Mesodermal cell (in vitro differentiated cells): ENCODE data around the gene ATRN.
"Not testable (repeated sequence)": the region's sequence is repeated elsewhere in the genome, so short reads cannot be mapped to it uniquely, and the experiment has no call there.

Source experiments
- H3K27ac ChIP-seq: 2 replicates; pipeline ENCODE4 v1.7.0; 2013; ENCODE audit warnings: mild to moderate bottlenecking, low read depth, low read length, moderate library complexity; ENCODE audit not compliant: severe bottlenecking
- H3K36me3 ChIP-seq: 2 replicates; pipeline ENCODE4 v1.7.1; 2013; ENCODE audit warnings: mild to moderate bottlenecking, low read length, moderate library complexity; ENCODE audit not compliant: control insufficient read depth, insufficient read depth
- H3K4me1 ChIP-seq: one replicate; pipeline ENCODE4 v1.7.1; 2013; ENCODE audit warnings: mild to moderate bottlenecking, low read length; ENCODE audit not compliant: insufficient read depth, control insufficient read depth, poor library complexity, severe bottlenecking
- H3K4me3 ChIP-seq: 2 replicates; pipeline ENCODE4 v1.7.0; 2013; ENCODE audit warnings: low read length, control low read depth, mild to moderate bottlenecking; ENCODE audit not compliant: insufficient read depth, poor library complexity, severe bottlenecking; ENCODE audit errors: extremely low read depth
- H3K9me3 ChIP-seq: 2 replicates; pipeline ENCODE4 v1.7.1; 2013; ENCODE audit warnings: mild to moderate bottlenecking, low read length, moderate library complexity; ENCODE audit not compliant: control insufficient read depth
- WGBS, 2 experiments: methylation state at CpG; one replicate each; pipeline ENCODE4 v1.1.5; 2013; ENCODE audit warnings: missing lambda C conversion rate in 2 of 2; ENCODE audit not compliant: insufficient coverage in 2 of 2; 5-methylcytosine and 5-hydroxymethylcytosine counted together

ATRN gene

DNA sequence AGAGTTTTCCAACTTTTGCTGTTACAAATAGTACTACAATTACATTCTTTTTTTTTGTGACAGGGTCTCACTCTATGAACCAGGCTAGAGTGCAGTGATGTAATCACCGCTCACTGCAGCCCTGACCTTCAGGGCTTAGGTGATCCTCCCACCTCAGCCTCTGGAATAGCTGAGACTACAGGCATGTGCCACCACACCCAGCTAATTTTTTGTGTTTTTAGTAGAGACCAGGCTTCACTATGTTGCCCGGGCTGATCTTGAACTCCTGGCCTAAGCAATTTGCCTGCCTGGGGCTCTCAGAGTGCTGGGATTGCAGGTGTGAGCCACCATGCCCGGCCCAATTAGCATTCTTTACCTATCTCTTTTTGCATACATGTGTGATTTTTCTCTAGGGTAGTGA, 12.5 kb downstream of the ATRN start:
- no peaks in the 10 kb centered on the region for H3K4me1 ChIP-seq
- H3K9me3 ChIP-seq: peaks cover 10% of the 10 kb centered on the region
- WGBS, 2 experiments: 84 to 86% methylated on average over 1 to 2 of the region's 3 CpGs
- H3K4me3 ChIP-seq: no peak overlapping the region
- H3K36me3 ChIP-seq: no peaks in the 10 kb centered on the region
- no peak overlapping the region for H3K27ac ChIP-seq

GRCh38 chr20:3483784-3484183, 13.0 kb downstream of the ATRN start:
- WGBS, 2 experiments: 100% methylated on average over 1 of the region's 1 CpG; no CpG with 5 or more reads in 1 of the 2 experiments
- peaks cover 10% of the 10 kb centered on the region for H3K9me3 ChIP-seq

GRCh38 chr20:3485913-3486312, 15.1 kb downstream of the ATRN start:
- H3K4me3 ChIP-seq: no peak overlapping the region
- no peak overlapping the region for H3K27ac ChIP-seq
- H3K36me3 ChIP-seq: no peaks in the 10 kb centered on the region
- WGBS, 2 experiments: 80% methylated on average over 1 of the region's 1 CpG; no CpG with 5 or more reads in 1 of the 2 experiments
- no peaks in the 10 kb centered on the region for H3K4me1 ChIP-seq
- H3K9me3 ChIP-seq: peaks cover 10% of the 10 kb centered on the region

More at GRCh38 chr20:3483784-3484183, 13.0 kb downstream of the ATRN start:
- no peak overlapping the region for H3K27ac ChIP-seq
- H3K36me3 ChIP-seq: no peaks in the 10 kb centered on the region
- H3K4me1 ChIP-seq: no peaks in the 10 kb centered on the region
- H3K4me3 ChIP-seq: no peak overlapping the region

GRCh38 chr20:3486850-3487249, 16.0 kb downstream of the ATRN start:
- Histone ChIP-seq H3K4me1 (no peaks in the 10 kb centered on the region), H3K9me3 (peaks cover 10% of the 10 kb centered on the region), H3K36me3 (no peaks in the 10 kb centered on the region), H3K4me3 (no peak overlapping the region), H3K27ac (no peak overlapping the region)
- 80% methylated on average over 1 of the region's 1 CpG; no CpG with 5 or more reads in 1 of the 2 experiments for WGBS, 2 experiments

DNA sequence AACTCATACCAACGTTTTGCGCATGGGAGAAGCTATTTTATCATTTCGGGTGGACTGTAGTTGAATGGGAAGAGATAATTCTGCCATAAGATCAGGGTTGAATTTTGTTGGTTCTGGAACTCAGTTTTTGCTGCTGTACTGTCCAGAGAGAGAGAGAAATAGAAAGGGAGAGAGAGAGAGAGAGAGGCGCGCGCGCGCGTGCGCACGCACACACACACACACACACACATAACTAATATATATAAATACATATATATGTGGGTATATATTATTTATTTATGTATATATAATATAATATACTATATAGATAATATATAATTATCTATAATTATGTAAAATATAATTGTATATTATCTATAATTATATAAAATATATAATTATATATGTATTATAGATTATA, 21.9 kb downstream of the ATRN start:
- 80 to 100% methylated on average over 1 of the region's 11 CpGs for WGBS, 2 experiments
- no peak overlapping the region for H3K27ac ChIP-seq
- H3K9me3 ChIP-seq: peaks cover 4% of the 10 kb centered on the region
- no peak overlapping the region for H3K4me3 ChIP-seq
- no peaks in the 10 kb centered on the region for H3K36me3 ChIP-seq
- H3K4me1 ChIP-seq: no peaks in the 10 kb centered on the region

DNA sequence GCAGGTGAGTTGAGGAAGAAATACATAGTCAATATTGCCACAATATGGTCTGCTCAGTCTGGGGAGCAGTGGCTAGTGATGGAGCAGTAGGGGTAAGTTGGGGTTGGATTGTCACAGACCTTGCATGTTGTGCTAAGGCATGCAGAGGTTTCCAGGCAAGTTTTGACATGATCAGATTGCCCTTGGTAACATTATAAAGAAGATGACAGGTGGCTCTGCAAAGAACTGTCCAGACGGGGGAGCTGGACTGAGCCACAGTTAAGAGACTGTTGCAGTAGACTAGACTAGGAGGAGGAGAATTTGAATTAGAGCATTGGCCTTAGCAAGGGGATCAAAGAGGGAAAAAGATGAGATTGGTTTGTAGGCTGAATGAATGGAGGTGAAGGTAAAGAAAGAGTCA, 23.4 kb downstream of the ATRN start:
- Histone ChIP-seq H3K27ac (no peak overlapping the region), H3K36me3 (no peaks in the 10 kb centered on the region), H3K9me3 (peaks cover 4% of the 10 kb centered on the region), H3K4me1 (no peaks in the 10 kb centered on the region), H3K4me3 (no peak overlapping the region)
- WGBS, 2 experiments: 88 to 100% methylated on average over 1 of the region's 1 CpG

GRCh38 chr20:3502878-3503277, 32.1 kb downstream of the ATRN start:
- Histone ChIP-seq H3K4me1 (no peaks in the 10 kb centered on the region), H3K36me3 (no peaks in the 10 kb centered on the region), H3K27ac (no peak overlapping the region), H3K9me3 (no peaks in the 10 kb centered on the region), H3K4me3 (no peak overlapping the region)
- WGBS, 2 experiments: 94% methylated on average over 2 of the region's 2 CpGs; no CpG with 5 or more reads in 1 of the 2 experiments

DNA sequence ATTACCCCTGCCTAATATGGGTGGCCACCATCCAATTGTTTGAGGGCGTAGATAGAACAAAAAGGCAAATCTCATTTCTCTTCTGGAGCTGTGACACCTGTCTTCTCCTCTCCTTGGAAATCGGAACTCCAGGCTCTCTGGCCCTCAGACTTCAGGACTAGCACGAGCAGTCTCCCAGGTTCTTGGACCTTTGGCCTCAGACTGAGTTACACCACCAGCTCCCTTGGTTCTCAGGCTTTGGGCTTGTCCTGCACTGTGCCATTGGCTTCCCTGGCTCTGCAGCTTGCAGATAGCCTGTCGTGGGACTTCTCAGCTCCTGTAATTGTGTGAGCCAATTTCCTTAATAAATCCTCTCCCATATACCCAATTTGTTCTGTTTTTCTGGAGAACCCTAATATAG, 34.3 kb downstream of the ATRN start:
- Histone ChIP-seq H3K4me3 (no peak overlapping the region), H3K9me3 (no peaks in the 10 kb centered on the region), H3K36me3 (no peaks in the 10 kb centered on the region), H3K4me1 (no peaks in the 10 kb centered on the region), H3K27ac (no peak overlapping the region)
- 88 to 95% methylated on average over 3 of the region's 4 CpGs for WGBS, 2 experiments

- H3K4me3 ChIP-seq: no peak overlapping the region
- H3K4me1 ChIP-seq: no peaks in the 10 kb centered on the region
- H3K9me3 ChIP-seq: no peaks in the 10 kb centered on the region
- 100% methylated on average over 1 of the region's 2 CpGs; no CpG with 5 or more reads in 1 of the 2 experiments for WGBS, 2 experiments
- no peak overlapping the region for H3K27ac ChIP-seq
- H3K36me3 ChIP-seq: no peaks in the 10 kb centered on the region
Measured at GRCh38 chr20:3509064-3509463, 38.2 kb downstream of the ATRN start.

DNA sequence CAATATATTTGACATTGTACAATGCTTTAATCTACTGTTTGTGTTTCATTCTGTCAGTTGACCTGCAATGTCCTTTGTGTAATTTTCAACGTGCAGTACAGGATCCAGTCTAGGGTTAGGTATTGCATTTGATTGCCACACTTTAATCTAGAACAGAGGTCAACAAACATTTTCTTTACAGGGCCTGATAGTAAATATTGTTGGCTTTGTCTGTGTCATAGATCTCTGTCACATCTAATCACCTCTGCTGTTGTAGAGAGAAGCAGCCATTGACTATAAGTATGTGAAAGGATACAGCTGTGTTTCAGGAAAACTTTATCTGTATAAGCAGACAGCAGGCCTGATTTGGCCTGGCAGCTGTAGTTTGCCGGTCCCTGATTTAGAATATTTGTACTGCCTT, 39.3 kb downstream of the ATRN start:
- Histone ChIP-seq H3K36me3 (no peaks in the 10 kb centered on the region), H3K4me1 (no peaks in the 10 kb centered on the region), H3K27ac (no peak overlapping the region), H3K9me3 (no peaks in the 10 kb centered on the region), H3K4me3 (no peak overlapping the region)
- WGBS, 2 experiments: 100% methylated on average over 1 of the region's 2 CpGs; no CpG with 5 or more reads in 1 of the 2 experiments

DNA sequence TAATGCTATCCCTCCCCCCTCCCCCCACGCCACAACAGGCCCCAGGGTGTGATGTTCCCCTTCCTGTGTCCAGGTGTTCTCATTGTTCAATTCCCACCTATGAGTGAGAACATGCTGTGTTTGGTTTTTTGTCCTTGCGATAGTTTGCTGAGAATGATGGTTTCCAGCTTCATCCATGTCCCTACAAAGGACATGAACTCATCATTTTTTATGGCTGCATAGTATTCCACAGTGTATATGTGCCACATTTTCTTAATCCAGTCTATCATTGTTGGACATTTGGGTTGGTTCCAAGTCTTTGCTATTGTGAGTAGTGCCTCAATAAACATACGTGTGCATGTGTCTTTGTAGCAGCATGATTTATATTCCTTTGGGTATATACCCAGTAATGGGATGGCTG, 41.4 kb downstream of the ATRN start:
- not testable (repeated sequence) for H3K27ac ChIP-seq, H3K4me3 ChIP-seq, H3K9me3 ChIP-seq, H3K36me3 ChIP-seq, H3K4me1 ChIP-seq
- WGBS, 2 experiments: no CpG with 5 or more reads among the region's 3 CpGs
